Colon (tissue), 2 donors: ENCODE data around the gene GADL1.

ENCODE experiments used
- FAIRE-seq: peaks from 2 replicates; lab custom pipeline; 2012; peaks lifted over from hg19 to GRCh38; lab: Jason Lieb, UNC
- donor health status: control.
- donor health status: control.

The GADL1 gene

GRCh38 chr3:30894521-30895251, at the start of gene GADL1:
GADL1 (minus strand) TSS chr3:30894661; CDS start chr3:30894614, 47 bp downstream.
- no peak for FAIRE-seq

DNA sequence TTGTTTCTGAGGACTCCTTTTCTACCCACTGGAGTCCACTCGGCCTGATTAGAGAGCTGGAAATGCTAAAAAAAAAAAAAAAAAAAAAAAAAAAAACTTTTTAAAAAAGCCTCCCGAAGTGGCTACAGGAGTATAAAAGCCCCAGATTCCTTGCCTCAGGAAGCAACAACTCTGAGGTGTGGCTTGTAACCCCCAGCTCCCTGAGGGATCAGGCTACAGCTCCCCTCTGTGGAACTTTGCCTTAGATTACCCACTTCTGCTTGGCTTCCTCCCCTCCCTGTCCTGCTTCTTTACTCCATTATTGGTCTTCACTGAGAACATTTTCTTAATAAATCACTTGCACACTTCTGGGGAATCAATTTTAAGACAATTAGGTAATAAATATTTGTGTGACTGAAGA, 49.7 kb upstream of the GADL1 start:
- FAIRE-seq: no peak

DNA sequence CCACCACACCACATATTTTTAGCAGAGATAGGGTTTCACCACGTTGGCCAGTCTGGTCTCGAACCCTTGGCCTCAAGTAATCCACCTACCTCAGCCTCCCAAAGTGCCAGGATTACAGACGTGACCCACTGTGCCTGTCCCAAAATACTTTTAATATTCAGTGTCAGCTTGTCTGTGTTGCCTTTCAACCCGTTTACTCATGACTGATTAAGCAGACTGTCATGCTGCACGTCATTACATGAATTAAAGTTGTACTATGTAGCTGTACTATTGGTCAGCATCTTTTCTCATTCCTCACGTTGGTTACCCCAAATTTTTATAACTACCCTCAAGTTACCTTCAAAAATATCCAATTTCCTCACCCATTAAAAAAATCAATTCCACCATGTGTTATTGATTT, 48.7 kb upstream of the GADL1 start:
- FAIRE-seq: no peak

GRCh38 chr3:30941342-30941741, 46.9 kb upstream of the GADL1 start:
- no peak for FAIRE-seq

DNA sequence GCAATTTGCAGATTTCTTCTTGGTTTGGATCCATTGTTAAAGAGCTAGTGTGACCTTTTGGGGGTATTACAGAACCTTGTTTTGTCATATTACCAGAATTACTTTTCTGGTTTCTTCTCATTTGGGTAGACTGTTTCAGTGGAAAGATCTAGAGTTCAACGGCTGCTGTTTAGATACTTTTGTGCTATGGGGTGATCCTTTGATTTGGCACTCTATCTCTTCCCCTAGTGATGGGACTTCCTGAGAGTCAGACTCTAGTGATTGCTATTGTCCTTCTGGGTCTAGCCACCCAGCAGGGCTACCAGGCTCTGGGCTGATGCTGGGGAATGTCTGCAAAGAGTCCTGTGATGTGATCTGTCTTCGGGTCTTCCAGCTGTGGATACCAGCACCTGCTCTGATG, 46.3 kb upstream of the GADL1 start:
- no peak for FAIRE-seq

DNA sequence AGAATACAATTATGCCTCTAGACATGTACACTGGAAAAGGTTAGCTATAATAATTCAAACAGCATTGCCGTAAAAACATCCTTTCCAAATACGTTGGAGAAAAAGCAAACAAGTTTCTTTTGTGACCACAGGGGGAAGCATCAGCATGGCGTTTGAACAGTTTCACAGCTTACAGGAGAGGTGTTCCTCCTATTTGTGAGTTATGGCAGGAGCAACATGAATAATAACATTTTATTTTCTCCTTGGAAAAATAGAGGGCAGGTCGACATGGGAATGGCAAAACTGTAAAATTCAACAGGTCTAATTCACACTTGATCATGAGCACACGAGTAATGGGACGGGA, 39.7 kb upstream of the GADL1 start:
- FAIRE-seq: no peak

DNA sequence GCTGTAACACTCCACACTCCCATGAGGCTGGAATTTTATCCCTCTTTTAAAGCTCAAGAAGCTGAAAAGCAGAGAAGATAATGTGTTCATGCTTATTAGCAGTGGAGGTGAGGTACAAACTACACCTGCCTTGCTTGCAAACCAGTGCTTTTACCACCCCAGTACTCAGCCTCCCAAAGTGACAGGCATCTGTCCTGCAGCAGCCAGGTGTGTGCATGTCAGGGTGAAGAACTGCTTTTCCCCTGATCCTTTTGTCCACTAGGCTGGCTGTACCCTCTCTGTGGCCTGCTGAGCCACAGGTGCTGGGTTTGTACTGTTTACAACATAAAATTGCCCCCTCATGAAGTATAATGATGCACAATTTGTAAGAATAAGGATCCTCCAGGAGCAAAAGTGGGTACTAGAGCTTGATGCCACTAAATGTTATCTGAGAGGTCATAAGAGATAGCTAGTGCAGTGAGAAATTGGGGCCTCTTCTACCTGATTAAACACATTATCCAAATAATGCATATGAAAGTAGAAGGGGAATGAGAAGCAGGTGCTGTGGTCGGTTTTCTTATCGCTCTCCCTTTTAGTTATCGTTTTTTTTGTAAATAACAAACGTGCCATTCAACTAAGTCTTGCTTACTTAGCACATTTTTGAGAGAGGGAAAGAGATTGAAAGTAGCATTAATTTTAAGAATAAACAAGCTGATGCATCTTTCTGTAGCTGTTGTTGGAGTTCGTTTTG, 39.2 kb upstream of the GADL1 start:
- FAIRE-seq: no peak

DNA sequence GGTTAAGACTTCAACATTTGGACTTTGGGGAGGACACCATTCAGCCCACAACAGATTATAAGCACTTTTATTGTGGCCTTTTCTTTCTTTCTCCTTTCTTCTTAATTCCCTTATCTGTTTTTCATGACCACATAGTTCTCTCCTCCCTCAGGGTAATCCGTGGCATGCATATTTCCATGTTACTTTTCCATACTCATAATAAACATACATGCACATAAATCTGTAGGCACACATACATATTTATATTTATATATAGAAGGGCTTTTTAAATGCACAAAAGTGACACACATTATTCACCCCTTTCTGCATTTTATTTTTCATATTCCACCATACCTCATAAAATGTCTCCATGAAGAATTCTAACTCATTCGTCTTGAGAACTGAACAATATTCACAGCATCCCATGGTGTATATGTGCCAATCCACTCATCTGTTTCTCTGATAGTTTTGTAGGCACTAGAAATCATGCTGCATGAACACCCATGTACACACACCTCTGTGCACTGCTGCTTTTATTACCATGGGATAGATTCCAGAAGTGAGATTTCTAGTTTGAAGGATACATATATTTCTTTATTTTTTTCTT, 38.1 kb upstream of the GADL1 start:
- no peak for FAIRE-seq

- no peak for FAIRE-seq
These were observed 30.3 kb upstream of the GADL1 start for GRCh38 chr3:30924763-30925162.

GRCh38 chr3:30919564-30919963, 25.1 kb upstream of the GADL1 start:
- no peak for FAIRE-seq

GRCh38 chr3:30918761-30919160, 24.3 kb upstream of the GADL1 start:
- no peak for FAIRE-seq

DNA sequence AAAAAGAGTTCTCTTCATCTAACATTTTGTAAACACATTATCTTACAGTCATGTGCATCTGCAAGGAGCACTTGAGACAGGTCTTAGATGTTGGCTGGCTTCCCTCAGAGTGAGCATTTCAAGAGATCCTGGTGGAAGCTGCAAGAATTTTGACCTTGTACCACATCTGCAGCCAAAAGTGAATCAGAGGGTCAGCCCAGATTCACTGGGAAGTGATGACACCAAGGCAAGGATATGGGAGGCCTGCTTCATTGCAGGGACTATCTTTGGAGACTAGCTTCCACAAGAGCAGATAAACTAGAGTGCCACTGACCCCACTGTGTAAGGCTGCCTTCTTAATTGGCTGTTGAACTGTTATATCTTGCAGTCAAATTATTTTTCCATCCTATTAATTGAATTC, 21.3 kb upstream of the GADL1 start:
- FAIRE-seq: no peak

DNA sequence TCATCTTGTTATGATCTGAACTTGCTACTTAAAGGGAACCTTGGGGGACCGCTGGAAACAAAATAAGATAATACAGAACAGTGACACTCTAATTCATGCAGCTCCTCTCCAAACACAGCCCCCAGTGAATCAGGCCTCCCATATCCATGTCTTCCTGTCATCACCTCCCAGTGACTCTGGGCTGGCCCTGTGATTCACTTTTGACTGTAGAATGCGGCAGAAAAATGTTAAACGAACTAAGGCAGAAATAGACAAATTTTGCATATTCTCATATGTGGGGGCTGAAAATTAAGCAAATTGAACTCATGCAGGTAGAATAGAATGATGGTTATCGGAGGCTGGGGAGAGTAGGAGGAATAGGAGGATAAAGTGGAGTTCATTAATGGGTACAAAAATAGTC, 20.2 kb upstream of the GADL1 start:
- FAIRE-seq: no peak

DNA sequence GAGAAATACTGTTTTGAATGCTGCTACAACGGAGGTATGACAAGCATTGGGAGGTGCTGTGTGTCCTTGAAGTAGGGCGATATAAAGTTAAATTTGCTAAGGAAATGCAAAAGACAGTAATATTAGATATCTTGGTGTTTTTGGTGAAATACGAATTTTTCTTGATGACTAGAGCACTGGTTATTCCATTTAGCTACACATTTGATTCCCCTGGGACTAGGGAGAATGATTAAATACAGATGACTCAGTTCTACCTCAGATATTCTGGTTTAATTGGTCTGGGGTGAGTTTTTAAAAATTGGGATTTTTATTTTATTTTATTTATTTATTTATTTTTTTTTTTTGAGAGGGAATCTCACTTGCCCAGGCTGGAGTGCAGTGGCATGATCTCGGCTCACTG, 18.7 kb upstream of the GADL1 start:
- FAIRE-seq: no peak

GRCh38 chr3:30912301-30912700, 17.8 kb upstream of the GADL1 start:
- FAIRE-seq: no peak

DNA sequence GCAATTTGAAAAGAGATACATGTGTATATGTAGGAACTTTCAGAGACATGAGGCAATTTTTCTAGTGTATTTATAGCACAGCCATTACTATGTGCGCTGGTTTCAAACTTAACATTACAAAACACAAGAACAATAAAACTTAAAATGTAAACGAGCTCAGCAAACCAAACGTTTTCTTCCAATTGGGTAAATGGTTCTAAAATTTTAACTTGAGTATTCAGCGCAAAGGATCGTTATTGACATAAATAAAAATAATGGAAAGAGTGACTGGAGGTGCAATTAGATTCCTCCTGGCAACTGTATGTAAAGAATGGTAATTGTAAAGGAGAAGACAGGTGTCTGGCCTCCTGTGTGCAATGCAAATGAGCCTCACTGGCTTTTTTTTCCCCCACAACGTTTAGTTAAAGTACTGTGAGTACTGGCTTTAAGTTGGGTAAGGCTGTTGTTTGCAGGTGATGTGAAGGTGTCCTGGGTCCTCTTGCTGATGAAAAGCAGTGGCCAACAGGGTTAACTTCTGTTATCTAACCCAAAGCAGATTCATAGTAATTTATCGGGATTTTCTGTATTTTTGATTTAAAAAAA, 14.1 kb upstream of the GADL1 start:
- no peak for FAIRE-seq

DNA sequence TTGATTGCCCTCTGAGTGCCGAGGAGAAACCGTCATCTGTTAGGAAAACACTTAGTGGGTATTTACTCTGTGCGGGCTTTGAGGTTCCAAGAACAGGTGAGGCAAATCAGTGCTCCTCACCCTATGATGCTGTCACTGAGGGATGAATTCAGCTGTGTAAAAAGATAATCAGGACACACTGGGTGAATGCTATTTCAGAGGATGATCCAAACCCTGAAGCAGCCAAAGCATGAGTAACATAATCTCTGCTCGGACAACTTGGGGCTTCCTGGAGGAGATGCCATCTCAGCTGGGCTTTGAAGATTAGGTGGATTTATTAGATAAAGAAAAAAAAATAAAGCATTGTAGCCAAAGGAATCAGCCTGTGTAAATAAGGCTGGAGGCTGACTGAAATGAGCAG, 10.5 kb upstream of the GADL1 start:
- no peak for FAIRE-seq

DNA sequence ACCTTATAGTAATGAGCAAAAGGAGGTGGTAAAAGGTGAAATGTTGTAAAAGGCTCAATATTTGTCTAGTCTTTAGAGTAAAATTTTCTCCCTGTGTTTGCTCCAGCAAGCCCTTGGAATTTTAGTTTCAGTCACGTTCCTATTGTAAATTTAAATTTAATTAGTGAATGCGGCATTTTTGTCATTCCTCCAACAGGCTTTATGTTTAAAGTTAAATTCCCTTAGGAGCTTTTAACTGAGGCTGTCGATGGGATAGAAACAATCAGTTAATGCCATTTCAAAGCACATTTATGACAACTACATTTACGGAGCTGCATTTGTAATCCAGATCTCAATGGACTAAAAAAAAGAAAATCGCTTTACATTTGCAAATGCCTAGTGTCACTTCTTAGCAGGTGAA, 868 bp upstream of the GADL1 start:
- FAIRE-seq: no peak

GRCh38 chr3:30893678-30894325, 659 bp downstream of the GADL1 start:
- no peak for FAIRE-seq

- FAIRE-seq: no peak
These were observed 3.6 kb downstream of the GADL1 start for GRCh38 chr3:30890907-30891306.

DNA sequence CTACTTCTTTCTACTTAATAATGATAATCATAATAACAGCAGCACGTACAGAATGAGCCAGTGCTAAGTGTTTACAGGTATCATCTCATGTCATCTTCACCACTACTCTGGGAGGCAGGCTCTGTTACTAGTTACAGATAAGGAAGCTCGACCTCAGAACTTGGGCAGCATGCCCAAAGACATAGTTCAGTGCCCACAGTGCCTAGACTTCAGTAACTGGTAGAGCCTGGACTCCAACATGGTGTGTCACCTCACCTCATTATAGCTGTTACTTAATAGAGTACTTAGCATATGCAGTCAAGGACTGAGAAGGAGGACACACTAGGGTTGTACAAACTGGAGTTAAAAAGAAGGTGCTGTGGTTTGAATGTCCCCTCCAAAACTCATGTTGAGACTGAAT, 7.6 kb downstream of the GADL1 start:
- FAIRE-seq: no peak

- no peak for FAIRE-seq
These were observed 15.6 kb downstream of the GADL1 start for GRCh38 chr3:30878862-30879261.

GRCh38 chr3:30875505-30875904, 19.0 kb downstream of the GADL1 start:
- no peak for FAIRE-seq
